Skeletal muscle tissue (tissue), 4 donors: ENCODE results near the gene GPSM1. TPM values are rescaled to one million over a fixed set of nuclear protein-coding genes. Genes with fewer than 3 reads are reported as not detected.

Experiments used
- H3K27ac ChIP-seq: one replicate; pipeline ENCODE4 v1.7.0; 2013; ENCODE audit warnings: mild to moderate bottlenecking, low read depth, low read length, inconsistent platforms
- H3K27me3 ChIP-seq, 3 donors: one replicate each; pipeline ENCODE4 v1.7.0; 2013; ENCODE audit warnings: low read length in 3 of 3; ENCODE audit not compliant: control insufficient read depth in 3 of 3, insufficient read depth in 3 of 3
- H3K36me3 ChIP-seq, 3 donors: one replicate each; pipeline ENCODE4 v1.7.0; 2013; ENCODE audit warnings: low read length in 3 of 3; ENCODE audit not compliant: control insufficient read depth in 3 of 3, insufficient read depth in 3 of 3
- H3K4me1 ChIP-seq, 3 donors: one replicate each; pipeline ENCODE4 v1.7.0; 2013; ENCODE audit warnings: low read length in 3 of 3, mild to moderate bottlenecking in 3 of 3; ENCODE audit not compliant: control insufficient read depth in 3 of 3, insufficient read depth in 3 of 3
- H3K4me3 ChIP-seq, 3 donors: one replicate each; pipeline ENCODE4 v1.7.0; 2013; ENCODE audit warnings: low read length in 3 of 3
- H3K9ac ChIP-seq, 3 donors: one replicate each; pipeline ENCODE4 v1.7.0; 2013; ENCODE audit warnings: low read length in 3 of 3, mild to moderate bottlenecking in 3 of 3, moderate library complexity in 2 of 3, low read depth in 1 of 3
- H3K9me3 ChIP-seq, 3 donors: one replicate each; pipeline ENCODE4 v1.7.0; 2013; ENCODE audit warnings: low read length in 3 of 3; ENCODE audit not compliant: control insufficient read depth in 3 of 3
- total RNA-seq: library from RNA; depleted of rRNA; stranded (reverse); fragments of >200 nt; gene quantifications from one replicate; pipeline ENCODE4 v1.2.3, GENCODE V29; 2014
- donor health status: Osteomylitis.

Gene GPSM1
- total RNA-seq, 1 donor from 2014 or later: 14.1 TPM

DNA sequence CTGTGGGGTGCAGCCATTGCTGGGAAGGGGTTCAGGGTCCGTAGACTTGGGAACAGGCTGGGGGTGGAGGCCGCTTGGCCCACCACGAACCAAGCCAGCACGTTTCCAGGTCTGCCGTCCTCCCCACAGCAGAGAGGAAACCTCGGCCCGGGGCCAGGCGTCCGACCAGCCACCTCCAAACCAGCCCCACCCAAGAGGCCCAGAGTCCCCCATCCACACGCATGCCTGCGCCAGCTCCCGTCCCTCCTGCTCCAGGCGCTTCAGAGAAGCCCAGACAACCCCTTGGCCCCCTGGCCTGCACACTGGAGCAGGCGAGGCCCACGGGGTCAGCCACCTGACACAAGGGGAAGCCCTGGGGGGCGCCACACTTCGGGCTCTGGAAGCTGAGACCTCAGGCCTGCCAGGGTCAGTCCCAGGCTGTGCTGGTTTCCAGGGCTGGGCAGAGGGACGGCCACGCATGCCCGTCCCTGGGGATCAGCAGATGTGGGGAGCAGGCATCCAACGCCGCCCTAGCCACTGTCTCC, 29.9 kb downstream of the GPSM1 start:
- no peaks in the 10 kb centered on the region for H3K9me3 ChIP-seq
- H3K27me3 ChIP-seq: no peaks in the 10 kb centered on the region
- H3K27ac ChIP-seq: no peak overlapping the region
- H3K4me3 ChIP-seq: no peak overlapping the region
- H3K4me1 ChIP-seq: peaks cover 0 to 9% (median 4%) of the 10 kb centered on the region in 3 donors
- peaks cover 0 to 2% (median 2%) of the 10 kb centered on the region in 3 donors for H3K36me3 ChIP-seq
- no peak overlapping the region for H3K9ac ChIP-seq

DNA sequence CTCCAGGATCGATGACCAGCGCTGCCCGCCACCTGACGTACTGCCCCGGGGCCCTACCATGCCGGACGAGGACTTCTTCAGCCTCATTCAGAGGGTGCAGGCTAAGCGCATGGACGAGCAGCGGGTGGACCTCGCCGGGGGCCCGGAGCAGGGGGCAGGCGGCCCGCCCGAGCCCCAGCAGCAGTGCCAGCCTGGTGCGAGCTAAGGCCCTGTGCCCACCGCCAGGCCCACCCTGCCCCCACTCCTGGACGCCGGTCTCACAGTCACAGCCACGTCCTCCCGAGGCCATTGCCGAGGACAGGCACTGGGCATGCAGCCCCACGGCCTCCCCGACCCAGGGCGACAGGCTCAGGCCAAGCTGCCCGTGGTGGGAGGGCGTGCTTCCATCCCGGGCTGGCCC, 30.7 kb downstream of the GPSM1 start:
- Histone ChIP-seq H3K9ac (no peak overlapping the region), H3K36me3 (peaks cover 0 to 2% (median 2%) of the 10 kb centered on the region in 3 donors), H3K4me1 (peaks cover 0 to 16% (median 7%) of the 10 kb centered on the region in 3 donors), H3K27ac (no peak overlapping the region), H3K4me3 (no peak overlapping the region), H3K9me3 (no peaks in the 10 kb centered on the region), H3K27me3 (no peaks in the 10 kb centered on the region)

DNA sequence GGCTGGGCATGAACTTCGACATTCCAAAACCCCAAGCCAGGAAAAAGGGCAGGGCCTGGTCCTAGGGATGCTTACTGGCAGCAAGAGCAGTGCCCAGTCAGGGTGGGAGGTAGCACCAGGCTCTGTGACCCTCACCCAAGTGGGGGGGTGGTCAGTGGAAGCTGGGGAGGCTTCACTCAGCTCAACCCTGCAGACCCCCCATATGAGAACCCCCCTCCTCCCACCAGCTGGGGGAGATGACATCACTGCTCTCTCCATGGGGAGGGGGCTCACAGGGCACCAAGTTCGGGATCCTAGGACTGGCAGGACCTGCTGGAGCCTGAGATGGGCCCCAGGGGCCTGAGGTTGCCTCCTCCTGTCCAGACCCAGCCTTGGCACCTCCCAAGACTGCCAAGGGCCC, 31.5 kb downstream of the GPSM1 start:
- no peak overlapping the region for H3K9ac ChIP-seq
- H3K27ac ChIP-seq: no peak overlapping the region
- no peaks in the 10 kb centered on the region for H3K9me3 ChIP-seq
- no peak overlapping the region for H3K4me3 ChIP-seq
- H3K27me3 ChIP-seq: no peaks in the 10 kb centered on the region
- peaks cover 2 to 19% (median 9%) of the 10 kb centered on the region in 3 donors for H3K4me1 ChIP-seq
- peaks cover 0 to 2% (median 2%) of the 10 kb centered on the region in 3 donors for H3K36me3 ChIP-seq

DNA sequence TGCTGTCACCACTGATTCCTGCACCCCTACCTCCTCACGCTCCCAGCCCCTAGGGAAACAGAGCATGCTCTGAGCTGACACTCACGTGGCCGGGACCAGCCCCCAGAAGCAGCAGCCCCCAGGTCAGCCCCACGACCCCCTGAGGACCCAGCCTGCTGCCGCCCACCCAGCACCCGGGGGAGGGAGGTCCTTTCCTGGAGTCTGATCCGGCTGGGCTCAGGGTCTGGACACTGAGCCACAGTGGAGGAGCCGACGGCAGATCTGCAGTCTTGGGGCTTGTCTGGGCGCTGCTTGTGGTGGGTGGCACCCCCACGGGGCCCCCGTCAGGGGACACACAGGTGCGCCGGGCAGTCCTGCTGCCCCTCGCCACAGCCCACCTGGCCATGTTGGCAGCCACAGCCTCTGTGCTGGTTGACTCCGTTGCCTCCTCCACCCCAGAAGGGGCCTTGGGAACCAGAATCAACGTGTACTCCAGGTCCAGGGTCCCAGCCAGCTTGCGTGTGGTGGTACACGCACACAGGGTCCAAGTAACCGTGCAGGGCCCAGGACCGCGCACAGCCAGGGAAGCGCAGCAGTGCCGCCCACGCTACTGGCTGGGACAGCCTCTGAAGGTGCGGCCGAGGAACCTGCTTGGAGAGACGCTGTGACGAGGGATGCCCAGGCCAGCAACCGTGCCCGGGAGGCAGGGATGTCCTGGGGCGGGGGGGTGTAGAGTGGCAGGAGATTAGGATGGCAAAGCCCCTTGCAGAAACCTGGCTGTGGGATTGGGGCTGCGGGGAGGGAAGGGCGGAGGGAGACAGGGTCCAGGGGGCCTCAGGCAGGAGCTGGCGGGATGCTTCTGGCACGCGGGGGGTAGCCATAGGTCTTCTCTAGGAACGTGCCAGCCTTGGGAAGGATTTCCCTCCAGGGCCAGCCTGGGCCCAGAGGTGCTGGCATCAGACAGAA, 32.7 kb downstream of the GPSM1 start:
- Histone ChIP-seq H3K36me3 (peaks cover 0 to 2% (median 2%) of the 10 kb centered on the region in 3 donors), H3K9ac (no peak overlapping the region), H3K9me3 (no peaks in the 10 kb centered on the region), H3K4me1 (peaks cover 5 to 21% (median 8%) of the 10 kb centered on the region in 3 donors), H3K27ac (no peak overlapping the region), H3K4me3 (no peak overlapping the region), H3K27me3 (no peaks in the 10 kb centered on the region)

DNA sequence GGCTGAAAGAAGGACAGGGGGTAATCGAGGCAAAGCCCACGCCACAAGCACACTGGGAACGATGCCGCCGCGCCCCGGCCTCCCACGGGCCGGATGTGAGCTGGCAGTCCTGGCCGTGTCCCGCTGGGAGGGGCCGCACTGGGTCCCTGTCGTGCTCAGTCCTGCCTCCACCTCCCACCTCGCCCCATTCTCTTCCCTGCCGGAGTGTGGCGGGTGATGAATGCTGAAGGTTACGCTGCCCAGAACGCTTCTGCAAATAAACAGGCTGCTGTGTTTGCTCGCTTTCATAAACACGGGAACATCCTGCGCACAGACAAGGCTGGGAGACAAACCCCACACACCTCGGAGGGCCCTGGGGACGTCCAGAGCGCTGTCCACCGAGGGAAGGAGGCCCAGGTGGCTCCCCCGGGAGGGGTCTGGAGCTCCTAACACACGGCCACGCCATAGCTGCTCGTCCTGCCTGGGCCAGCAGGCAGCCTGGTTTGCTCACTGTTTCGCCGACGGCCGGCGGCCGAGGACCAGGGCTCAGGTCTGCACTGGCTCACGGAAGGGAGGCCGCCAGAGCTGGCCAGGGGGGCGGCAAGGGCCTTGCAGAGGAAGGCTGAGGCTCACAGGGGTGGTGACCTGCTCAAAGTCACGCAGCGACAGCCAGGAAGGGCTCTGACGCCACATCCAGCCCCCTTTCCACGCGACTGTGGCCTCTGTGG, 33.9 kb downstream of the GPSM1 start:
- no peaks in the 10 kb centered on the region for H3K27me3 ChIP-seq
- H3K27ac ChIP-seq: no peak overlapping the region
- no peak overlapping the region for H3K9ac ChIP-seq
- no peak overlapping the region for H3K4me3 ChIP-seq
- peaks cover 0 to 2% (median 2%) of the 10 kb centered on the region in 3 donors for H3K36me3 ChIP-seq
- H3K9me3 ChIP-seq: no peaks in the 10 kb centered on the region
- H3K4me1 ChIP-seq: peaks cover 5 to 20% (median 8%) of the 10 kb centered on the region in 3 donors

GRCh38 chr9:136361754-136362449, 34.6 kb downstream of the GPSM1 start:
- Histone ChIP-seq H3K4me1 (peaks cover 5 to 20% (median 8%) of the 10 kb centered on the region in 3 donors), H3K4me3 (no peak overlapping the region), H3K9me3 (no peaks in the 10 kb centered on the region), H3K9ac (no peak overlapping the region), H3K27ac (no peak overlapping the region), H3K36me3 (peaks cover 0 to 2% (median 2%) of the 10 kb centered on the region in 3 donors), H3K27me3 (no peaks in the 10 kb centered on the region)

- H3K27me3 ChIP-seq: peaks cover 0 to 3% (median 1%) of the 10 kb centered on the region in 3 donors
- H3K9me3 ChIP-seq: no peaks in the 10 kb centered on the region
- no peak overlapping the region for H3K4me3 ChIP-seq
- H3K4me1 ChIP-seq: peaks cover 5 to 20% (median 8%) of the 10 kb centered on the region in 3 donors
- H3K36me3 ChIP-seq: peaks cover 0 to 2% (median 2%) of the 10 kb centered on the region in 3 donors
- H3K9ac ChIP-seq: peak overlapping the region in 1 of 3 donors; percentile 40
- H3K27ac ChIP-seq: peak overlapping the region; percentile 23
Measured at GRCh38 chr9:136362450-136362784, 35.1 kb downstream of the GPSM1 start.

GRCh38 chr9:136363106-136363948, 36.0 kb downstream of the GPSM1 start, which contains the start of gene DNLZ:
Gene DNLZ (minus strand): TSS chr9:136363744. CDS start chr9:136363714, 30 bp downstream.
- peaks cover 5 to 20% (median 8%) of the 10 kb centered on the region in 3 donors for H3K4me1 ChIP-seq
- H3K9ac ChIP-seq: peak within 1 kb of the TSS; percentile 57 to 87 (median 64)
- H3K27ac ChIP-seq: peak within 1 kb of the TSS; percentile 40
- H3K27me3 ChIP-seq: peaks cover 0 to 11% (median 4%) of the 10 kb centered on the region in 3 donors
- H3K9me3 ChIP-seq: no peaks in the 10 kb centered on the region
- peak within 1 kb of the TSS; percentile 56 to 86 (median 74) for H3K4me3 ChIP-seq
- peaks cover 0 to 2% (median 2%) of the 10 kb centered on the region in 3 donors for H3K36me3 ChIP-seq
